ENCODE measurements around the gene AOX1.

AOX1 gene

GRCh38 chr2:200665626-200666453 lies 80.0 kb downstream of the AOX1 start:
- H3K4me3 ChIP-seq (ENCODE audit: low read depth in 1 of 2, low read length in 2 of 2), result no peak overlapping the region
- no peak for TF ChIP-seq EZH2 (IDR thresholded peaks at IDR 0.05; ENCODE audit: borderline replicate concordance, low read depth, low read length, severe bottlenecking)
- TF ChIP-seq, protein P1, sequence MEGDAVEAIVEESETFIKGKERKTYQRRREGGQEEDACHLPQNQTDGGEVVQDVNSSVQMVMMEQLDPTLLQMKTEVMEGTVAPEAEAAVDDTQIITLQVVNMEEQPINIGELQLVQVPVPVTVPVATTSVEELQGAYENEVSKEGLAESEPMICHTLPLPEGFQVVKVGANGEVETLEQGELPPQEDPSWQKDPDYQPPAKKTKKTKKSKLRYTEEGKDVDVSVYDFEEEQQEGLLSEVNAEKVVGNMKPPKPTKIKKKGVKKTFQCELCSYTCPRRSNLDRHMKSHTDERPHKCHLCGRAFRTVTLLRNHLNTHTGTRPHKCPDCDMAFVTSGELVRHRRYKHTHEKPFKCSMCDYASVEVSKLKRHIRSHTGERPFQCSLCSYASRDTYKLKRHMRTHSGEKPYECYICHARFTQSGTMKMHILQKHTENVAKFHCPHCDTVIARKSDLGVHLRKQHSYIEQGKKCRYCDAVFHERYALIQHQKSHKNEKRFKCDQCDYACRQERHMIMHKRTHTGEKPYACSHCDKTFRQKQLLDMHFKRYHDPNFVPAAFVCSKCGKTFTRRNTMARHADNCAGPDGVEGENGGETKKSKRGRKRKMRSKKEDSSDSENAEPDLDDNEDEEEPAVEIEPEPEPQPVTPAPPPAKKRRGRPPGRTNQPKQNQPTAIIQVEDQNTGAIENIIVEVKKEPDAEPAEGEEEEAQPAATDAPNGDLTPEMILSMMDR (IDR thresholded peaks at IDR 0.05; ENCODE audit: borderline replicate concordance, extremely low read depth, low read length, poor library complexity, severe bottlenecking), result no peak
- no peaks in the 10 kb centered on the region for H3K79me2 ChIP-seq (ENCODE audit: insufficient read depth, low read length)
- DNase-seq (no peak), ATAC-seq (ENCODE audit: insufficient read depth, low read depth) (no peak)
- H2AFZ ChIP-seq (ENCODE audit: low read depth, low read length), result no peak overlapping the region
- no peaks in the 10 kb centered on the region for H3K9me3 ChIP-seq (ENCODE audit: insufficient read depth, low read length, severe bottlenecking)
- no peaks in the 10 kb centered on the region for H3K4me1 ChIP-seq (ENCODE audit: insufficient read depth, low read length)
- no peak overlapping the region for H3K27ac ChIP-seq (ENCODE audit: low read length)
- no peak overlapping the region for H3K9ac ChIP-seq (ENCODE audit: low read depth, low read length)
- no peak overlapping the region for H3K4me2 ChIP-seq (ENCODE audit: insufficient read depth, low read length)
- H4K20me1 ChIP-seq (ENCODE audit: insufficient read depth, low read length), result no peaks in the 10 kb centered on the region
- peaks cover 8% of the 10 kb centered on the region for H3K27me3 ChIP-seq (ENCODE audit: insufficient read depth, low read length, poor library complexity)
- no peaks in the 10 kb centered on the region for H3K36me3 ChIP-seq (ENCODE audit: insufficient read depth, low read length)

GRCh38 chr2:200667413-200667812 lies 81.6 kb downstream of the AOX1 start:
- Histone ChIP-seq H3K27ac (ENCODE audit: low read length) (no peak overlapping the region), H3K4me3 (ENCODE audit: low read depth in 1 of 2, low read length in 2 of 2) (no peak overlapping the region), H3K27me3 (ENCODE audit: insufficient read depth, low read length, poor library complexity) (peaks cover 2% of the 10 kb centered on the region), H3K4me1 (ENCODE audit: insufficient read depth, low read length) (no peaks in the 10 kb centered on the region), H4K20me1 (ENCODE audit: insufficient read depth, low read length) (no peaks in the 10 kb centered on the region), H3K9ac (ENCODE audit: low read depth, low read length) (no peak overlapping the region), H3K9me3 (ENCODE audit: insufficient read depth, low read length, severe bottlenecking) (no peaks in the 10 kb centered on the region), H3K4me2 (ENCODE audit: insufficient read depth, low read length) (no peak overlapping the region), H3K36me3 (ENCODE audit: insufficient read depth, low read length) (no peaks in the 10 kb centered on the region), H2AFZ (ENCODE audit: low read depth, low read length) (no peak overlapping the region), H3K79me2 (ENCODE audit: insufficient read depth, low read length) (no peaks in the 10 kb centered on the region)
- ATAC-seq (ENCODE audit: insufficient read depth, low read depth) (no peak), DNase-seq (no peak)
- TF ChIP-seq, protein P1 (IDR thresholded peaks at IDR 0.05; ENCODE audit: borderline replicate concordance, extremely low read depth, low read length, poor library complexity, severe bottlenecking), result no peak

GRCh38 chr2:200668478-200668877 lies 82.7 kb downstream of the AOX1 start:
- H3K9ac ChIP-seq (ENCODE audit: low read depth, low read length), result no peak overlapping the region
- H4K20me1 ChIP-seq (ENCODE audit: insufficient read depth, low read length), result no peaks in the 10 kb centered on the region
- DNase-seq (no peak), ATAC-seq (ENCODE audit: insufficient read depth, low read depth) (no peak)
- no peaks in the 10 kb centered on the region for H3K36me3 ChIP-seq (ENCODE audit: insufficient read depth, low read length)
- H3K4me3 ChIP-seq (ENCODE audit: low read depth in 1 of 2, low read length in 2 of 2), result no peak overlapping the region
- H3K4me2 ChIP-seq (ENCODE audit: insufficient read depth, low read length), result no peak overlapping the region
- no peaks in the 10 kb centered on the region for H3K79me2 ChIP-seq (ENCODE audit: insufficient read depth, low read length)
- no peak overlapping the region for H3K27ac ChIP-seq (ENCODE audit: low read length)
- no peak for TF ChIP-seq EZH2 (IDR thresholded peaks at IDR 0.05; ENCODE audit: borderline replicate concordance, low read depth, low read length, severe bottlenecking)
- TF ChIP-seq, protein P1 (IDR thresholded peaks at IDR 0.05; ENCODE audit: borderline replicate concordance, extremely low read depth, low read length, poor library complexity, severe bottlenecking), result no peak
- no peak overlapping the region for H2AFZ ChIP-seq (ENCODE audit: low read depth, low read length)
- peaks cover 9% of the 10 kb centered on the region for H3K27me3 ChIP-seq (ENCODE audit: insufficient read depth, low read length, poor library complexity)
- no peaks in the 10 kb centered on the region for H3K4me1 ChIP-seq (ENCODE audit: insufficient read depth, low read length)
- no peaks in the 10 kb centered on the region for H3K9me3 ChIP-seq (ENCODE audit: insufficient read depth, low read length, severe bottlenecking)

Data from DND-41 (cell line).